Thoracic aorta (tissue), 2 donors: ENCODE results near the gene MAML3. TPM values are rescaled to one million over a fixed set of nuclear protein-coding genes. Genes with fewer than 3 reads are reported as not detected.
A peak's percentile ranks its signal among the peaks of the same experiment; 100 is the strongest.

Experiments
- ATAC-seq: fragments of 150-250 bp; one replicate; pipeline ENCODE4 v1.8.0; 2017; ENCODE audit warnings: low read depth; ENCODE audit not compliant: insufficient number of reproducible peaks, low FRiP score
- DNase-seq: peaks from one replicate; pipeline ENCODE4 v3.0.0-alpha.2; 2020; ENCODE audit warnings: low spot score
- H3K27ac ChIP-seq, 2 donors: fragments of 200-600 bp; sonication (generic); 1 replicate in 1 of 2; 2 replicates in 1 of 2; pipeline ENCODE4 v1.5.1; 2016; ENCODE audit warnings: mild to moderate bottlenecking in 2 of 2, moderate library complexity in 2 of 2
- H3K27me3 ChIP-seq: fragments of 200-600 bp; sonication (generic); replicated peaks from 2 replicates; pipeline ENCODE4 v1.6.0; 2016; ENCODE audit warnings: mild to moderate bottlenecking; ENCODE audit not compliant: insufficient read depth
- H3K36me3 ChIP-seq: fragments of 200-600 bp; sonication (generic); one replicate; pipeline ENCODE4 v1.5.1; 2016
- H3K4me1 ChIP-seq, 2 donors: fragments of 200-600 bp; sonication (generic); 1 replicate in 1 of 2; 2 replicates in 1 of 2; pipeline versions ENCODE4 v1.5.1 to v1.6.0; 2016; ENCODE audit warnings: low read depth in 2 of 2, mild to moderate bottlenecking in 1 of 2; ENCODE audit not compliant: control insufficient read depth in 1 of 2
- H3K4me3 ChIP-seq: fragments of 200-600 bp; sonication (generic); 2 replicates; pipeline ENCODE4 v1.5.1; 2016; ENCODE audit warnings: mild to moderate bottlenecking
- H3K9me3 ChIP-seq: fragments of 200-600 bp; sonication (generic); 2 replicates; pipeline ENCODE4 v1.5.1; 2016
- CTCF ChIP-seq: fragments of 200-600 bp; sonication (generic); IDR thresholded peaks from one replicate; pipeline ENCODE4 v1.5.1; 2019; ENCODE audit warnings: antibody characterized with exemption
- total RNA-seq, 2 donors: library from RNA; depleted of rRNA; stranded (reverse); fragments of >200 nt; gene quantifications; one replicate each; pipeline versions ENCODE4 v1.1.0 to v1.2.3, GENCODE V29; 2016

MAML3 gene
- total RNA-seq, 2 donors from 2014 or later: 7.3 to 14.1 TPM

- Histone ChIP-seq H3K36me3 (no peaks in the 10 kb centered on the region), H3K4me1 (peaks cover 28 to 44% of the 10 kb centered on the region in 2 donors), H3K9me3 (no peaks in the 10 kb centered on the region), H3K4me3 (no peak overlapping the region), H3K27ac (no peak overlapping the region), H3K27me3 (no peaks in the 10 kb centered on the region)
- ATAC-seq (no peak), DNase-seq (no peak)
- no peak for TF ChIP-seq CTCF
Measured at GRCh38 chr4:139915037-139915436, 238.9 kb downstream of the MAML3 start.

DNA sequence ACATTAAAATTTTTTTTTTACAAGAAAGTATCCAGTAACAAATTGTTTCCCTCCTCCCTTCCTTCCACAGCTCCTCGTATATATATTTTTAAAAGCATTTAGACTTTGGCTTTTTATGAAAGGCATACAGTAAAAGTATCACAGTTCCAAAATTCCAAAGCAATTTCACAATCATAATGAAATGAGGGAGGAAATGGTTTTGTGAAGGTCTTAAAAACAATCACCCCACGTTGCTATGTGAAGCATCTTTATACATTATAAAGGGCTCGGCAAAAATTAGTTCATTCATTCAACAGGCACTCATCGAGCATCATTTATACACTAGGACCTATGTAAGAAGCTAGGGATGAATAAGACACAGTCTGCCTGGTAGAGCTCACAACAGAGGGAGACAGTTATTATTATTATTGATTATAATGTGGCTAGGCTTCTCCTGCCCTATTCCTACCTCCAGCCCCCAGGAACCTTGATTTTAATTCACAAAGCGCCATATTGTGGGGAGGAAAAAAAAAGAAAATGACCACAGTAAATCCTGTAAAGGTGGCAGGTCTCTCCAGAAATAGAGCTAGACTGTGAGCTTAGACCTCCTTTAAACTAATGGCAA lies 239.9 kb downstream of the MAML3 start:
- Histone ChIP-seq H3K27ac (no peak overlapping the region), H3K4me1 (peaks cover 20 to 34% of the 10 kb centered on the region in 2 donors), H3K9me3 (no peaks in the 10 kb centered on the region), H3K36me3 (no peaks in the 10 kb centered on the region), H3K27me3 (no peaks in the 10 kb centered on the region), H3K4me3 (peak overlapping the region; percentile 37)
- ATAC-seq: no peak
- DNase-seq: no peak
- TF ChIP-seq CTCF: no peak

DNA sequence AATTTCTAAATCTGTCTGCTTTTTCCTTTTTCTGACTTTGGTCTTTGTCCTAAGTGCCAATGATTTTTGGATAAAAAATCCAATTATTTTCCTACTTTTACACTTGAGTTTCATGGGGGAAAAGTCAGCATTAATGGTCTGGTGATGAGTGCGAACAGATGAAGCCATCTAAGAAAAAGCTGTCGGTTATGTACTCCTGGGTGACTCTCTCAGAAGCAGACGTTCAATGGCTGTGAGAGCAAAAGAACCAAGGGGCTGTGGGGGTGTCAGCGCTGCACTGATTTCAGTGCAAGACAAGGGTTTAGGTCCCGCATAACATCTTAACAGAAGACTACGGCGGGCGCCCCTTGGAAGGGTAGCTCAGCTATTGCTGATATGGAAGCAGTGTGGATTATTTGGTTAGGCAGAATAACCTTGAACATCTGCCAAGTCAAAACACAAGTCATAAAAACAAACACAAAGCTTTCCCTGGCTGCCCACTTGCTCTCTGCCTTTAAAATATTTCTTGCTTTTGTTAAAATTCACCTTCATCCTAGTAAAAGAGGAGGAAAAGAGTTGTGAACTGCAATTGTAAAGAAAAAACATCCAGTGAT lies 240.5 kb downstream of the MAML3 start:
- ATAC-seq (no peak), DNase-seq (no peak)
- Histone ChIP-seq H3K4me3 (peak overlapping the region; percentile 37), H3K27ac (no peak overlapping the region), H3K9me3 (no peaks in the 10 kb centered on the region), H3K27me3 (no peaks in the 10 kb centered on the region), H3K4me1 (peaks cover 14 to 28% of the 10 kb centered on the region in 2 donors), H3K36me3 (no peaks in the 10 kb centered on the region)
- no peak for TF ChIP-seq CTCF

- DNase-seq: no peak
- Histone ChIP-seq H3K36me3 (no peaks in the 10 kb centered on the region), H3K4me3 (no peak overlapping the region), H3K27ac (no peak overlapping the region), H3K4me1 (peaks cover 11 to 24% of the 10 kb centered on the region in 2 donors), H3K9me3 (no peaks in the 10 kb centered on the region), H3K27me3 (no peaks in the 10 kb centered on the region)
- no peak for TF ChIP-seq CTCF
- no peak for ATAC-seq
Measured at GRCh38 chr4:139912445-139912844, 241.5 kb downstream of the MAML3 start.

GRCh38 chr4:139910106-139910505 lies 243.9 kb downstream of the MAML3 start:
- Histone ChIP-seq H3K36me3 (no peaks in the 10 kb centered on the region), H3K27me3 (no peaks in the 10 kb centered on the region), H3K9me3 (no peaks in the 10 kb centered on the region), H3K4me1 (peaks cover 11 to 37% of the 10 kb centered on the region in 2 donors), H3K27ac (no peak overlapping the region), H3K4me3 (no peak overlapping the region)
- no peak for ATAC-seq
- no peak for TF ChIP-seq CTCF
- no peak for DNase-seq
